ENCODE data around the gene SLC38A7. TPM values are rescaled to one million over a fixed set of nuclear protein-coding genes. Genes with fewer than 3 reads are reported as not detected.

The SLC38A7 gene
- total RNA-seq, 2 experiments from 2014 or later = 5.3 to 5.6 TPM

- ATAC-seq (ENCODE audit: poor library complexity) (no peak), DNase-seq (no peak)
- TF ChIP-seq CTCF (IDR thresholded peaks at IDR 0.05) = no peak
- H3K4me3 Mint-ChIP-seq = no peak overlapping the region
- Histone ChIP-seq H3K27me3 (ENCODE audit: control insufficient read depth in 1 of 2, insufficient read depth in 2 of 2, low read length in 2 of 2) (no peaks in the 10 kb centered on the region), H3K27ac (ENCODE audit: low read depth in 1 of 2, low read length in 2 of 2) (no peak overlapping the region), H3K4me3 (ENCODE audit: low read length) (no peak overlapping the region), H3K9me3 (ENCODE audit: control insufficient read depth in 1 of 2, insufficient read depth in 1 of 2, low read length in 2 of 2) (no peaks in the 10 kb centered on the region), H3K4me1 (ENCODE audit: insufficient read depth, low read length) (peaks cover 7% of the 10 kb centered on the region), H3K36me3 (ENCODE audit: insufficient read depth, low read length) (peaks cover 4% of the 10 kb centered on the region)
- intact Hi-C loops (cut with DNase I, micrococcal nuclease) = no loop called here
- H3K9me3 Mint-ChIP-seq = no peaks in the 10 kb centered on the region
- peaks cover 39% of the 10 kb centered on the region for H3K4me1 Mint-ChIP-seq (ENCODE audit: low read depth)
- ChIA-PET CTCF (no interaction called here), POLR2A (no interaction called here)
- no peaks in the 10 kb centered on the region for H3K27me3 Mint-ChIP-seq
- H3K27ac Mint-ChIP-seq = no peak overlapping the region
- H3K36me3 Mint-ChIP-seq (ENCODE audit: low read depth) = peaks cover 16% of the 10 kb centered on the region
Observed at GRCh38 chr16:58727796-58728568, 43.4 kb upstream of the SLC38A7 start.

- CTCF ChIA-PET = no interaction called here
- no peaks in the 10 kb centered on the region for H3K9me3 Mint-ChIP-seq
- H3K4me1 ChIP-seq (ENCODE audit: insufficient read depth, low read length) = peaks cover 3% of the 10 kb centered on the region
Observed at GRCh38 chr16:58727028-58727781, 42.6 kb upstream of the SLC38A7 start.

GRCh38 chr16:58723109-58723508 lies 38.5 kb upstream of the SLC38A7 start:
- Mint-ChIP-seq H3K9me3 (no peaks in the 10 kb centered on the region), H3K27ac (no peak overlapping the region), H3K4me3 (no peak overlapping the region), H3K36me3 (ENCODE audit: low read depth) (peaks cover 48% of the 10 kb centered on the region), H3K4me1 (ENCODE audit: low read depth) (no peaks in the 10 kb centered on the region), H3K27me3 (no peaks in the 10 kb centered on the region)
- CTCF ChIA-PET = interaction anchor here (0.9 kb wide), 1 partner anchor 33 kb away, joined by 3 read pairs; no protein-coding TSS in a partner anchor
- Histone ChIP-seq H3K27ac (ENCODE audit: low read depth in 1 of 2, low read length in 2 of 2) (no peak overlapping the region), H3K36me3 (ENCODE audit: insufficient read depth, low read length) (peaks cover 42% of the 10 kb centered on the region), H3K4me1 (ENCODE audit: insufficient read depth, low read length) (no peaks in the 10 kb centered on the region), H3K9me3 (ENCODE audit: control insufficient read depth in 1 of 2, insufficient read depth in 1 of 2, low read length in 2 of 2) (no peaks in the 10 kb centered on the region), H3K27me3 (ENCODE audit: control insufficient read depth in 1 of 2, insufficient read depth in 2 of 2, low read length in 2 of 2) (no peaks in the 10 kb centered on the region), H3K4me3 (ENCODE audit: low read length) (no peak overlapping the region)
- TF ChIP-seq CTCF (IDR thresholded peaks at IDR 0.05) = no peak
- POLR2A ChIA-PET = no interaction called here
- ATAC-seq (ENCODE audit: poor library complexity) (no peak), DNase-seq (no peak)
- intact Hi-C loops (cut with DNase I, micrococcal nuclease) = no loop called here

More at GRCh38 chr16:58727028-58727781, 42.6 kb upstream of the SLC38A7 start:
- ATAC-seq (ENCODE audit: poor library complexity) (no peak), DNase-seq (no peak)
- H3K4me1 Mint-ChIP-seq (ENCODE audit: low read depth) = peaks cover 31% of the 10 kb centered on the region
- H3K9me3 ChIP-seq (ENCODE audit: control insufficient read depth in 1 of 2, insufficient read depth in 1 of 2, low read length in 2 of 2) = no peaks in the 10 kb centered on the region
- no peaks in the 10 kb centered on the region for H3K27me3 Mint-ChIP-seq
- no peak for TF ChIP-seq CTCF (IDR thresholded peaks at IDR 0.05)
- H3K4me3 Mint-ChIP-seq = no peak overlapping the region
- intact Hi-C loops (cut with DNase I, micrococcal nuclease) = no loop called here
- H3K36me3 Mint-ChIP-seq (ENCODE audit: low read depth) = peaks cover 22% of the 10 kb centered on the region
- peaks cover 7% of the 10 kb centered on the region for H3K36me3 ChIP-seq (ENCODE audit: insufficient read depth, low read length)
- H3K27ac Mint-ChIP-seq = no peak overlapping the region
- H3K27me3 ChIP-seq (ENCODE audit: control insufficient read depth in 1 of 2, insufficient read depth in 2 of 2, low read length in 2 of 2) = no peaks in the 10 kb centered on the region
- no peak overlapping the region for H3K4me3 ChIP-seq (ENCODE audit: low read length)
- H3K27ac ChIP-seq (ENCODE audit: low read depth in 1 of 2, low read length in 2 of 2) = no peak overlapping the region
- POLR2A ChIA-PET = no interaction called here
